ENCODE measurements around the gene DLX5.
A peak's percentile ranks its signal among the peaks of the same experiment; 100 is the strongest.
"Not testable (repeated sequence)": the region's sequence is repeated elsewhere in the genome, so short reads cannot be mapped to it uniquely, and the experiment has no call there.

The DLX5 gene
- total RNA-seq, result 0 to 1.2 (median 0) reads per million in 17 experiments

DNA sequence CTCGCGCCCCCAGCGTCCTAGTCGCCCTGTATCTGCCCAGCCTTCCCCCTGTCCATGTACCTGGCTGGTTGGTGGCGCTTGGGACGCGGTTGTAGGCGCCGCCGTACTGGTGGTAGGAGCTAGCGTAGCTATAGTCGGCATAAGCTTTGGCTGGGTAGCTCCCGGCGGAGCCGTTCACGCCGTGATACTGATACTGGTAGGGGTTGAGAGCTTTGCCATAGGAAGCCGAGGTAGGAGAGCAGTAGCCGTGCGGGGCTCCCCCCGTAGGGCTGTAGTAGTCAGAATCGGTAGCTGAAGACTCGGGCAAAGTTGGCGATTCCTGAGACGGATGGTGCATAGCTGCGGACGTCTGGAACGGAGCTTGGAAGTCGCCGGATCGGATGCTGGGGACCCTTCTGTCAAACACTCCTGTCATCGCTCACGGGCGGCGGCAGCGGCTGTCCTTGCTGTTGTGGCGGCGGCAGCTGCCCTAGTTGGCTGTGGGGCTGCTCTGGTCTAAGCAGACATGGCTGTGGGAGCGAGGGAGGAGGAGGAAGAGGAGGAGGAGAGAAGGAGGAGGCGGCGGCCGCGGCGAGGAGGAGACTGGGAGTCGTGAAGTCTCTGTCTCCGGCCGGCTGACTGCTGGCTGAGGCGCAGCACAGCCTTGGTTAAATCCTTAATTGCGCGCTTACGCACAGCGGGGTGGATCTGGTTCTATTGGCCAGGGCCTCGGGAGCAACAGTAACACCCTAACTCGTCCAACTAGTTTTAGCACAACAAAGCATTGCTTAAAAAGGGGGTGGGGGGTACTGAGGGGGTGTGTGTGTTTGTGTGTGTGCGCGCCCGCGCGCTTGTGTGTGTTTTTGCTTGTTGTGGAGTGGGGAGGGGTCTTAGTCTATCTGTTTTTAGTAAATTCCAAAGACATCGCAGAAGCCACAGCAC lies at the start of gene DLX5:
TSS of gene DLX5 (minus strand) at position 623 of the 921 bp plus-strand sequence. CDS start at position 415, 208 bp downstream.
- no peak for DNase-seq

DNA sequence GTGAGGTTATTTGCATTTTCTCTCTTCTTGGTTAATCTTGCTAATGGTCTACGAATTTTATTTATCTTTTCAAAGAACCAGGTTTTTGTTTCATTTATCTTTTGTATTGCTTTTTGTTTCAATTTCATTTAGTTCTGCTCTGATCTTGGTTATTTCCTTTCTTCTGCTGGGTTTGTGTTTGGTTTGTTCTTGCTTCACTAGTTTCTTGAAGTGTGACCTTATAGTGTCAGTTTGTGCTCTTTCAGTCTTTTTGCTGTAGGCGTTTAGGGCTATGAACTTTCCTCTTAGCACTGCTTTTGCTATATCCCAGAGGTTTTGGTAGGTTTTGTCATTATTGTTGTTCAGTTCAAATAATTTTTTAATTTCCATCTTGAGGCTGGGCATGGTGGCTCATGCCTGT lies 47.4 kb upstream of the DLX5 start:
- DNase-seq, result not testable (repeated sequence)

DNA sequence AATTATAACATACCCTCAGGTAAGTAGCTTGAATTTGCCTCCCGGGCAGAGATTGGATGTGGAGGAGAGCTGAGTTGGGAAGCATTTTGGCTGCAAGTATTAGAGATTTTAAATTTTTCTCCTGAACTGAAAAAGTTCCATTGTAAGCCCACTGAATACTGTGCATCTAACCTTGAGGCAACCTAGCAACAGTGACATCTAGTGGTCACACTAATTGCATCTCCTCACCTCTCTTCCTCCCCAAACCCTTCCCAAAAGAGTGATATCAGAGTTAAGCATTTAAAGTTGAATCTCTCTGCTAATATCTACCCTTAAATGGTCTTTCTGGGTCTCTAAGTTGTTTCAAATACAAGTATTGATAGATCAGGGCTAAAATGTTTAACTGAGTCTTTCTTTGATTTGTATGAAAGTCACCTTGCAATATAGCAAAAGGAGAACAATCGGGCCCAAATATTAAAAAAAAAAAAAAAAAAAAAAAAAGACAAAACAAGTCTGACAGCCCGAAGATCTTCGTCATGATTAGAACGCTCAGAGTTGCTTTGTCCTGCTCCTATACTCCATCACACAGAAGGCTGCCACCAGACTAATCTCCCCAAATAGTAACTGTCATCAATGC lies 40.4 kb upstream of the DLX5 start:
- DNase-seq, result peak; percentile 18 to 75 (median 51)

DNA sequence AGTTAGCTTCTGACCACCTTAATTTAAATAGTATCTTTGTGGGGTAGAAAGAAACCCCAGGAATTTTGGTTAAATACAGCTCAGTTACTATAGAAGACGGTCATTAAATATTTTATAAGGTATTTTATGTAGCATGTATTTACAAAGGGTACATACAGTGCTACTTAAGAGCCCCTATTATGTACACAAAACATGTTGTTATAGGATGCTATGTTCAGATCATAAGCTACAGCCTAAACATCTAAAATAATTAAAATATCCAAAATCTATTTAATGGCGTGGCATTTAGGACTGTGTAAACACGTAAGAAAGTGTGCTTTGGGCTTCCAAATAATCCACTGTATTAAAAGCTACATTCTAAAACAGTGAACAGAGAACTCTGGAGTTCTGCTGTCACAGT lies 39.4 kb upstream of the DLX5 start:
- DNase-seq, result no peak

DNA sequence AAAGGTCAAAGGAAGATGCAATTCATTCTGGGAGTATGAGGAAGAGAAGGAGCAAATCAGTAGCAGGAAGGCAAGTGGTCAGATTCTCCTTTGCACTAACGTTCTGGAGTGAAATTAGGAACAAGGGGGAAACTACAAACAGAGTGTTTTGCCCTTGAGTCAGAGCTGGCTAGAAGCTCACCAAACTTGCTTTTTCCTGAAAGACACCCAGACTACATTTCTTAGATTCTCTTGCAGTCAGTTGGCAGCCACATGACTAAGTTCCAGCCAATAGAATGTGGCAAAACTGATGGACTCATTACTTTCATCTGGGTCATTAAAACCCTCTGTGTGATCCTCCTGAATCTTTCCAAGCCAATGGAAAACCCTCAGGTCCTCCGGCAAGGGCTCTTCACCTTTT lies 18.6 kb upstream of the DLX5 start:
- DNase-seq, result no peak

DNA sequence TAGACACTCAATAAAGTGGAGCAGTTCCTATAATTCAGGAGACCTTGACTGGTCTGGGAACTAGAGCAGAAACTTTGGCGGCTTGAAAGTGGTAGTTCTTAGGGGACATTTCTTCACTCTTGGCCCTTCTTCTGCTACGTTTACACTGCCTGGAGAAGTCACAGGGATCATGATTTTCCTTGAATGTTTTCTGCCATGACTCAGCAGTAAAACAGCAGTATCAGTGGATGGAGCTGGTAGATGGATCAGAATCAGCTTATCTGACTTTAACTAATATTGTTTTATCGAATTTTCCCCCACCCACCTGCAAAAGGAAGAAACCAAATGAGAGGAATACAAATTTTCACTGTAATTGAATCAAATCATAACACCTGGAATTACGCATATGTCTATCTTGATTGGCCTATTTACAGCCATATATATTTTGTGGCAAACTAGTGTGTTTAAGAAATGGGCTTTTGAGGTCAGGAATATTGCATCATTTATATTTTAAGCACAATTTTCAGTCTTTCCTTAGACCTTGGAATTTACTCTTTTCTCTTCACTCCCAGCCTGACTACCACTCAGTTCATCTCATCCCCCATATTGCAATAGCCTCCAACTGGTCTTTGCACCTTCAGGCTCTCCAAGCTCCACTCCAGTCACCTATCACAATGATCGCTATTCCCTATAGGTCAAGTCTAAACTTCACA lies 14.9 kb upstream of the DLX5 start:
- no peak for DNase-seq

DNA sequence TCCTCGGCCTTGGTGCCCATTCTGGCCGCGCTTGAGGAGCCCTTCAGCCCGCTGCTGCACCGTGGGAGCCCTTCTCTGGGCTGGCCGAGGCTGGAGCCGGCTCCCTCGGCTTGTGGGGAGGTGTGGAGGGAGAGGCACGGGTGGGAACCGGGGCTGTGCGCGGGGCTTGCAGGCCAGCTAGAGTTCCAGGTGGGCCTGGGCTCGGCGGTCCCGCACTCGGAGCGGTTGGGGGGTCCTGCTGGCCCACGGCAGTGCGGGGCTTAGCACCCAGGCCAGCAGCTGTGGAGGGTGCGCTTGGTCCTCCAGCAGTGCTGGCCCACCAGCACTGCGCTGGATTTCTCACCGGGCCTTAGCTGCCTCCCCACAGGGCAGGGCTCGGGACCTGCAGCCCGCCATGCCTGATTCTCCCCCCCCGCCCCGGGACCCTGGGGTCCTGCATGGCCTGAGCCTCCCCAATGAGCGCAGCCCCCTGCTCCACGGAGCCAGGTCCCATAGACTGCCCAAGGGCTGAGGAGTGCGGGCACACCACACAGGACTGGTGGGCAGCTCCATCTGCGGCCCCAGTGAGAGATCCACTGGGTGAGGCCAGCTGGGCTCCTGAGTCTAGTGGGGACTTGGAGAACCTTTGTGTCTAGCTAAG lies 9.7 kb upstream of the DLX5 start:
- DNase-seq, result not testable (repeated sequence)

DNA sequence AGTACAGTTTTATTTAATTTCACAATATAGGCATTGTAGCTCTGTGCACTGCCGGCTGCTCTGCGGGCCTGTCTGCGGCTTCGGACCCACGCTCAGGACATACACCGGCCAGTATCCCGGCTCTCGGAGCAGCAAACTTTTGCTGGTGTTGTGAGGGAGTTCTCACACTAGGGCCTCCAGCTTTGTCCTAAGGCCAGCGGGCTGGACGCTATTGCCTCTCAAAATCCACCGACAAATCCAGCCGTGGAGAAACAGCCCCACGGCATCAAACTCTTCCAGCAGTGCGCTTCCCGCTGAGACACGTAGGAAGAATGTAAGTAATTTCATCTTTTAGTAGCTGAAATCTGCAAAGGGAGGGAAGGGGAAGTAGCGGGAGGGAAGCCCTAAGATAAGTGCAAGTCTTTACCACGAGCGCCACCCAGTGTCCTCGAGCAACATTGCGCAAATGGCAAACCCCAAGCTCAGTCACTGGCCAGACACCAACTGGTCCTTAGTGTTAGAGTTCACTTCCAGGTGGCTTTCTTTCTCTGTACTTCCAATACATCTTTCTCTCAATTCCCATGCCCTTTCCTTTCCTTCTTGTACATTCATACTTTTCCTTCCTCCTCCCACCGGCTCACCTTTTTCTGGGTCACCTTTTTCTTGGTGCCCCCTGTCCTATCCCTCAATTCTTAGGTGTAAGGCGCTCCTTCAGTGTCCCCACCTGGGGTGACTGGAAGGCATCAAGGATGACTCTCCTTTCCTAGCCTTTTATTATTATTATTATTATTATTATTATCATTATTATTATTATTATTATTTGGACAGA lies 3.0 kb upstream of the DLX5 start:
- DNase-seq, result peak; percentile 88 to 92 (median 88)

DNA sequence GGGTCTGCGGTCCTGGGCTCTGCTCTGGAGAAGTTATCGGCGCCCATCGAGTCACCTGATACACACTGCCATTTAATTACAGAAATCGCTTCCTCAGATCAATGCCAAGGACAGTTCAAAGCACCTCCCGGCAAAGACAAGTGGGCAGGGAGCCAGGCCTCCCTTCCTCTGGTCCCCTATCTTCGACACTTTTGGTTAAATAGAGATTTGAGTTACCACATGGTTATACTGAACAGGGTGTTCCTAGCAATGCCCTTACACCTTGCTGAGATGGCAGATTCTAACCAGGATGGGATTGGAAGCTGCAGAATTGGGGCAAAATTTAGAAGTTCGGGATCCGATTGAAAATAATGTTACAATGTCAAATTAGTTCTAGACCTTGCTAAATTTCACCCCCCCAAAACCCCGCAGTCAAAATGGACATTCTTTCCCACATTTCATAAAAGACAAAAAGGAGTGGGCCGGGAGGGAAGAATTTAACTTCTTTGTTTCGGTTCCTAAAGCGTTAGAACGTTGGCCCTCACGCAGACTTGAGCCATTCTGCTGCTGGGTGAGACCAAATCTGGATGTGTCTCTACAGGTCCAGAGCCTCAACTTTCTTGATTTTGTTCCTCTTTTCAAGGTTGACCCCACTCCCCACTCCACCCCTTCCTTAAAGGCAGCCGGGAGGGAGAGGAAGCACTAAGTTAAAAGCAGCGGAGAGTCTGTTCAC lies 2.2 kb upstream of the DLX5 start:
- peak; percentile 49 to 77 (median 68) for DNase-seq

DNA sequence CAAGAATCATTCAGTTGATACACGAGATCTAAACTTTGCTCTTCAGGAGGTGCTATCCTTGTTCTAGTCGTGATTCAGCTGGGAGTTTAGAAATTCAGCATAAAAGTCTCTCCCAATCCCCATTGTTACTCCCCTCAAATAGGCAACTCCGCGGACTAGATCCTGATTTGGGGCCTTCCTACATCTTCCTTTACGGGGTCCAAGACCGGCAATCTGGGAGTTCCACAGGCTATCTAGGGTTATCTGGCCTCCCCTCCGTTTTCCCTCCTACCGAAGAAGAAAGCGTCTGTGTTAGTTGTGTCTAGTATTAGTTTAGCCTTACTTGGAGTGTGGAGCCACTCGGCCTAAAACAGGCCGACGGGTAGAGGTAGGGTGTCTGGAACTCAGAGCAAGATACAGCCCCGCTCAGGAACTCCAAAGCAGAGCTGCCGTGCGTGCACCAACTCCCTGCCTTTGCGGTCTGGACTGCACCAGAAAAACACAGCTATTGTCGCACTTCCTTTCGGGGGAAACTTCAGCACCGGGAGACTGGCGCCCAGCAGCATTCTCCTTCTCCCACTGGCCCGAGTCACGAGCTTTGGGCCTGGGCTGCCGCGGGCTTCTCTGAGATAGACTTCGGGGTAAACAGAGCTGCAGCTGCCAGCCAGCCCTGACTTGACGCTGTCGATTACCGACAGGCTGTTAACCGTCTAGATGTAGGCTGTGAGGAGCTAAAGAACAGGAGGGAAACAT lies 1.5 kb upstream of the DLX5 start:
- DNase-seq, result peak; percentile 19 to 55 (median 48)

DNA sequence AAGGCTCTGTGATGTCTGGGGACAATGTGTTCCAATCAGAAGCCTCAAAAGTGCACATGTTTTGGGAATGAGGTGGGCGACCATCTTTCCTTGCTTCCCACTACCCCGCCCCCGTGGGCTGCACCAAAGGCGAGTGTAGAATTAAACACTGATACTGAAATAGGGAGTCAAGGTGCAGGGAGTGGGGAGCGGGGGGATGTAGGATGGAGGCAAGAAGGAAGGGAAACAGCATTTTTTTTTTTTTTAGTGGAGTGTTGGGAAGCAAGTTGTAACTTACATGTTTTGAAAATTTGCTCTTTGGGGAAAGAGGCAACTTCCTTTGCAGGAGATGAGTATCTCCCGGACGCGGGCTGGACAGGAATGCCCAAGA lies 484 bp upstream of the DLX5 start:
- DNase-seq, result no peak

DNA sequence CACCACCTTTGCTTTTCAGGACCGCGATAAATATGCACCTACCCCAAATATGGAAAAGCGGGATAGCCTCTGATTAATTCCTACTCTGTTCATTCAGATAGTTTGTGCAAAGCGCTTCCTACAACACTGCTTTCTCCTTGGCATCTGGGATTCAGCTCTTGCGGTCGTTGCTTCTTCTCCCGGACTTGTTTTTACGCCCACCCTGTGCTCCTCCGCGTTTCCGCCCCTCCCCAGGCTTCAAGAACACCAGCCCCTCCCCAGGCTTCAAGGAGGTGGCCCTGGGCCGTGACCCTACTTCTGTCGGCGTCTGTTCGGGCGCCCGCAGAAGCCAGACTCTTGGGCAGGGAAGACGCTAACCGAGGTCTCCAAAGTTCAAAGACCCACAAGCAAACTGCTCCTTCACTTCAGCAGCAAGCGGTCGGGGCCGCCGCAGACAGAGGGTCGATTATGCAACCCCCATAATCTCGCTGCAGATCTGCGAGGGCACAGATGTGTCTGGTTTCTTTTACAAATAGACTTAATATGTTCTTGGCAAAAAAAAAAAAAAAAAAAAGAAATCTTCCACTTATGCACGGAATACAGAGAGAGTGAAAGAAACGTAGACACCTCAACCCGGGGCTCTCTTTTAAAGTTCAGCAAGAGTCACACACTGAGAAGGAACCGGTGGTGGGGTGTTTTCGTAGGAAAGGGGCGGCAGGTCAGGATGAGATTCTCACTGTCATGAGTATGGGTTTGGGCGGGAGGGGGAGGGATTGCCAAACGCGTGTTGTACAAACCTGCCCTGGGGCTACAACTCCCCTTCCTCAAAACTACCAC lies 1.9 kb downstream of the DLX5 start:
- no peak for DNase-seq

DNA sequence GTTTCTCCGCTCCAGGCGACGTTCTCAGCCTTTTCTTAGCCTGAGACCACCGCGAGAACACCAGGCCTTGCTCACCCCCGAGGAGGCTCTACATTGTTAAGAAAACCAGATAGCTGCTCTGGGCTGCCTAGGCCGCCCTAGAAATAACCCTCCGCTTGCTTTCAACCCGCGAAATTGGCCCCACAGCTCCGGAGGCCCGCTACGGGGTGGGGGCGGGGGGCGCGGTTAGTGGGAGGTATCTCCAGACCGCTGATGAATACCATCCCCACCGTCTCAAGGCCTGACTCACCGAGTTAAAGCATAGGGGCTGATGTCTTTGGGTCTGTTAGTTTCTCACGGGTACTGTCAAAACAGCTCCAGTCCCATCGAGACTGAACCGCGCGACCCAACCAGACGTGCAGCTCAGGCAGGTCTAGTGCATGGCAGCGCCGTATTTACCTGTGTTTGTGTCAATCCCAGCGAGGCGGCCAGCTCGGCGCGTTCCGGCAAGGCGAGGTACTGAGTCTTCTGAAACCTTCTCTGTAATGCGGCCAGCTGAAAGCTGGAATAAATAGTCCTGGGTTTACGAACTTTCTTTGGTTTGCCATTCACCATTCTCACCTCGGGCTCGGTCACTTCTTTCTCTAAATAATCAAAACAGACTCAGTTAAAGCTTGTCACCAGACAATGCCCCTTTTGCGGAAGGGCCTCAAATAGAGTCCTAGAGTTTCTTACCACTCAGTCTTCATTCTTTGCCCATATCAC lies 2.7 kb downstream of the DLX5 start:
- no peak for DNase-seq

DNA sequence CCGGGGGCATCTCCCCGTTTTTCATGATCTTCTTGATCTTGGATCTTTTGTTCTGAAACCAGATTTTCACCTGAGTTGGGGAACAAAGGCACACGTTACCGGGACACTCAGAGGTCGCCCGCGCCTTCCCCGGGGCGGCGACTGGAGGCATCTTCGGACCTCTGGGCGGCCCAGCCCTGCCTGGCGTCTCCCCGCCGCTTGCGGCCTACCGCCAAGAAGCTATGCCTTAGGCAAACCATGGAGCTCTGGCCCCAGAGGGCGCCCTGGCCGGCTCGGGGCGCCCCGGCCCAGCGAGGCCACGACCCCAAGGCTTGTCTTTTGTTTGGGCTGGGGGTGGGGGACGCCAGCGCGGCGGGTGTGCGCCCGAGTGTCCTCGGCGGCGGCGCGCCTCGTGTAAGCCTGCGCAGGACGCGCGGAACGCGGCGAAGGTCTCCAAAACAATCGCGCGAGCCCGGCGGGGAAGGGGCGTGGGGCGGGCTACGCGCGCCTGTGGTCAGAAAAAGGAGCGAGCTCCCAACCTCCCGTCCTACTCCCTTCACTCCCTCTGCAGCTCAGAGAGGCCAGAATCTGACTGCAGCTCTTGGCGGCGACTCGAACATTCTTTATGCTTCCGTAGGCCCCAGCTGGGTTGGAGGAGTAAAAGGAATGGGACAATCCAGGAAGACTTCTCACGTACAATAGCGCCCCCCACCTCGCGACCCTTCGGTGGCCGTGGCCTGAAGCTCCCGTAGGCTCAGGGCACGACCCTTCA lies 3.5 kb downstream of the DLX5 start:
- DNase-seq, result no peak

DNA sequence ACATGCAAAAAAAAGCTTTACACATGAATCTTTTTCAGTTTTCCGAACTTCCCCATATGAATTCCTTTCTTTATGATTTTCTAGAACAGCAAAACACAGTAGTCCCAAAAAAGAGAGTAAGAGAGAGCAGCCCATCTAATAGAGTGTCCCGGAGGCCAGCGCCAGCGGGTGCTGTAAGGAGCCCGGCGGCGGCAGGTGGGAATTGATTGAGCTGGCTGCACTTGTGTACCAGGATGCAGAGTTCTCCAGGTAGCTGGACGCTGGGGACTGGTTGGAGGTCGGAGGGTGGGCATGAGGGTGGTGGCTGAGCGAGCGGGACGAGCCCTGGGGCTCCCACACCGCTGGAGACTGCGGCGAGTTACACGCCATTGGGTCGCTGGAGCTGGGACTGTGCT lies 4.0 kb downstream of the DLX5 start:
- DNase-seq, result no peak

DNA sequence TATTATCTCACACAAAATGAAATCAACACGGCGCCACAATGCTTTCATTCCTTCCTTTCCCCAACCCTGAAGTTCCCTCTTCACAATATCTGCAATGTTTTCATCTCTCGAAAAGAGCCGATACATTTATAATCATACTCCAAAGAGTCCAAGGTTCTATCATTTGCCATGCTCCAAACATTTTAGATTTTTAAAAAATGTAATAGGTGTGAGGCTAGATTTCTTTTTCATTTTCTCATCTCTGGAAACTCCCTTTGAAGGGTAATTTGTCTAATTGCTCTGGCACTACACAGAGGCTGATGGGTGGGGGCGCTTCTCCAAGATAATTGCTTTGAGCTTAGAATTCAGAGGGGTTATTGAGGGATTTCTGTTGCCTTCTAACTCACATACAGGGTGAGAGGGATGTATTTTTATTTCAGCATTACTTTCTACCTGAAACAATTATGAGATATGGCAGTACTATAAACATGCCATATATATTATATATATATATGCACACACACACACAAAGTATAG lies 4.9 kb downstream of the DLX5 start:
- DNase-seq, result no peak

DNA sequence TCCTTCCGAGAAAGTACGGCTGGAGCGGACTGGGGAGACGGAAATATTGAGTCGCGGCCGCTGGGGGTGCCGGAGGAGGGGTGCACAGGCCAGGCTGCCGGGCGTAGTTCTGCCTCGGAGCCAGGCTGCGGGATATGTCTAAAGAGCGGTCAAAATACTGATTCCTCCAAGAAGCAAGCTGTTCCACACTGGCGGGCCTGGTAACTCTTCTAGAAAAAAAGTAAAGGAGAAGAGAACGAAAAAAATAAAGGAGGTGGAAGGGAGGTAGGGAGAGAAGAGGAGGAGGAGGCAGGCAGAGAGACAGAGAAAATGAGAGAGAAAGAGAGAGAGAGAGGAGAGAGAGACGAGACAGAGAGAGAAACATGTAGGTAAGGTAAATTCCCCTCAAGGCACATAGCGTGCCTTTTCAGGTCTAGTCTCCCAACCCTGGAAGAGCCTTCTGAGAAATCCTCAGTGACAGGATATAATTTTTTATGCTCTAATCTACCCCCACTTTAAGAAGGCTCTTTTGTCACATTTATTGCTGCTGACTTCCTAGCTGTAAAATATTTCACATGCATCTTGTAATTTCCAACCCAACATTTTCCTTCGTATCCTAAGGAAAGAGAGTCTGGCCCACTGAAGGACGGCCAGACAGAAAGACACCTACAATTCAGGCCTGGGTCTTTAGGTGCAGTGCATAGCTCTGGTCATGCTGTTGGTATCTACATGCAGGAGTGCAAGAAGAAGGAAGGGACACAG lies 5.7 kb downstream of the DLX5 start:
- no peak for DNase-seq

Measured in suppressor macrophage (primary cell).